Mesodermal cell (in vitro differentiated cells): ENCODE results near the gene TMEM134.
"Not testable (repeated sequence)": the region's sequence is repeated elsewhere in the genome, so short reads cannot be mapped to it uniquely, and the experiment has no call there.

ENCODE experiments used
- H3K27ac ChIP-seq: 2 replicates; pipeline ENCODE4 v1.7.0; 2013; ENCODE audit warnings: mild to moderate bottlenecking, low read depth, low read length, moderate library complexity; ENCODE audit not compliant: severe bottlenecking
- H3K36me3 ChIP-seq: 2 replicates; pipeline ENCODE4 v1.7.1; 2013; ENCODE audit warnings: mild to moderate bottlenecking, low read length, moderate library complexity; ENCODE audit not compliant: control insufficient read depth, insufficient read depth
- H3K4me1 ChIP-seq: one replicate; pipeline ENCODE4 v1.7.1; 2013; ENCODE audit warnings: mild to moderate bottlenecking, low read length; ENCODE audit not compliant: insufficient read depth, control insufficient read depth, poor library complexity, severe bottlenecking
- H3K4me3 ChIP-seq: 2 replicates; pipeline ENCODE4 v1.7.0; 2013; ENCODE audit warnings: low read length, control low read depth, mild to moderate bottlenecking; ENCODE audit not compliant: insufficient read depth, poor library complexity, severe bottlenecking; ENCODE audit errors: extremely low read depth
- H3K9me3 ChIP-seq: 2 replicates; pipeline ENCODE4 v1.7.1; 2013; ENCODE audit warnings: mild to moderate bottlenecking, low read length, moderate library complexity; ENCODE audit not compliant: control insufficient read depth
- WGBS, 2 experiments: methylation state at CpG; one replicate each; pipeline ENCODE4 v1.1.5; 2013; ENCODE audit warnings: missing lambda C conversion rate in 2 of 2; ENCODE audit not compliant: insufficient coverage in 2 of 2; 5-methylcytosine and 5-hydroxymethylcytosine counted together

Gene TMEM134

DNA sequence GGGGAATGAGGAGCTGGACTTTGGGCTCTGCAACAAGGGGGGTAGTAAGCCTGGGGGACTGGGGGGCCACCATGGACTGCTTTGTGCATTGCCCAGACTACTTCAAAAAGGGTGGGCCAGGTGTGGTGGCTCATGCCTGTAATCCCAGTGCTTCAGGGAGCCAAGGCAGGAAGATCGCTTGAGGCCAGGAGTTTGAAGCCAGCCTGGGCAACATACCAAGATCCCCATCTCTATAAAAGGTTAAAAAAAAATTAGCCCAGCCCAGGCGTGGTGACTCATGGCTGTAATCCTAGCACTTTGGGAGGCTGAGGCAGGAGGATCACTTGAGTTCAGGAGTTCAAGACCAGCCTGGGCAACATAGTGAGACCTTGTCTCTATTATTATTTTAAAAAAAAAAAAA, 3.5 kb downstream of the TMEM134 start:
- 93% methylated on average over 2 of the region's 2 CpGs; no CpG with 5 or more reads in 1 of the 2 experiments for WGBS, 2 experiments
- H3K9me3 ChIP-seq, H3K27ac ChIP-seq, H3K36me3 ChIP-seq, H3K4me3 ChIP-seq: not testable (repeated sequence)
- peaks cover 13% of the 10 kb centered on the region for H3K4me1 ChIP-seq

DNA sequence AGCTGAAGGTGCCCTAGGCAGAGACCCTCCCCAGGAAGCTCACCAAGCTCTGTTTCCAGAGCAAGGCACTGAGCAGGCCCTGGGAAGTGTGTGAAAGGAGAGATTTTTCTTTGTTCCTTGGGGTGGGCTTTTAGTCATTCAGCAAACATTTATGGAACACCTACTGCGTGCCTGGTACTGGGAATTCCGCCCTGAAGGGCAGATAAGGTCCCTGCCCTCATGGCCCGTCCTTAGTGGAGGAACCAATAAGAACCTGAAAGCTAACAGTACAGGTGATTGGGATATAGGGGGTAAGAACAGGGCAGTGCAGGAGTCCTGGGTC, 3.9 kb downstream of the TMEM134 start:
- Histone ChIP-seq H3K4me1 (peaks cover 13% of the 10 kb centered on the region), H3K36me3 (no peaks in the 10 kb centered on the region), H3K27ac (peak overlapping the region; percentile 39), H3K9me3 (no peaks in the 10 kb centered on the region), H3K4me3 (peak overlapping the region; percentile 52)
- WGBS, 2 experiments = 73 to 89% methylated on average over 3 of the region's 3 CpGs

DNA sequence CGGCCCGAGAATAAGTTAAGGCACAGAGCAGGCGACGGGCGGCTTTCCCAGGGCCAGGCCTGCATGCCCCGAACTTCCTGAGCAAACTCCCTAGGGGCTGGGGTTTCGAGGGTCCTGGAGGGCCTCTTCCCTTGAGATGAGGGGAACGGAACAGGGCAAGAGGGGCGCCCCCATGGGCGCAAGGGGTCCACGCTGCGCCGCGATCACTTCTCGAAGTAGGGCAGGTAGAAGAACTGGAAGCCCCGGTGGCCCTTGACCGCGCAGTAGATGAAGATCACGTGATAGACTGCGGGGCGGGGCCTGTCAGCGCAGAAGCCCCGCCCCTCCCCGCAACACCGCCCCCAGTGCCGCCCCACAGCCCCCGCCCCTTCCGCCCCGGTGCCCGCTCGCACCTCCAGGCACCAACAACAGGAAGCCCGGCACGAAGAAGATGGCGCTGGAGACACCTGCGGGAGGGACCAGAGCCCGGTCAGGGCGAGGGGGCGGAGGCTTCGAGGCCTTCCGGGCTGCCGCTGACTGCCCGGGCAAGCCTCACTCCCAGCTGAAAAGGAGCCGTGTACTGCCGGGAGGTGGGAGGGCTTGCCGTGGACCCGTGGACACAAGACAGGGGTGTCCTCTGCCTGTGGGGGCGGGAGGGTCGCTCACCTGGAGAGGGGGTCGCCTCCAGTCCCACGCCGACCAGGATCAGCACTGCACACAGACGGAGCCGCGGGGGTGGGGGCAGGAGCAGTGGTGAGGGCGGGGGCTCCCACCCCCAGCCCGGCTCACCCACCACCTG, 4.5 kb downstream of the TMEM134 start:
- Histone ChIP-seq H3K4me3 (peak overlapping the region; percentile 52), H3K4me1 (peaks cover 13% of the 10 kb centered on the region), H3K36me3 (no peaks in the 10 kb centered on the region), H3K27ac (peak overlapping the region; percentile 39), H3K9me3 (no peaks in the 10 kb centered on the region)
- WGBS, 2 experiments = 24 to 27% methylated on average over 35 to 38 of the region's 56 CpGs

DNA sequence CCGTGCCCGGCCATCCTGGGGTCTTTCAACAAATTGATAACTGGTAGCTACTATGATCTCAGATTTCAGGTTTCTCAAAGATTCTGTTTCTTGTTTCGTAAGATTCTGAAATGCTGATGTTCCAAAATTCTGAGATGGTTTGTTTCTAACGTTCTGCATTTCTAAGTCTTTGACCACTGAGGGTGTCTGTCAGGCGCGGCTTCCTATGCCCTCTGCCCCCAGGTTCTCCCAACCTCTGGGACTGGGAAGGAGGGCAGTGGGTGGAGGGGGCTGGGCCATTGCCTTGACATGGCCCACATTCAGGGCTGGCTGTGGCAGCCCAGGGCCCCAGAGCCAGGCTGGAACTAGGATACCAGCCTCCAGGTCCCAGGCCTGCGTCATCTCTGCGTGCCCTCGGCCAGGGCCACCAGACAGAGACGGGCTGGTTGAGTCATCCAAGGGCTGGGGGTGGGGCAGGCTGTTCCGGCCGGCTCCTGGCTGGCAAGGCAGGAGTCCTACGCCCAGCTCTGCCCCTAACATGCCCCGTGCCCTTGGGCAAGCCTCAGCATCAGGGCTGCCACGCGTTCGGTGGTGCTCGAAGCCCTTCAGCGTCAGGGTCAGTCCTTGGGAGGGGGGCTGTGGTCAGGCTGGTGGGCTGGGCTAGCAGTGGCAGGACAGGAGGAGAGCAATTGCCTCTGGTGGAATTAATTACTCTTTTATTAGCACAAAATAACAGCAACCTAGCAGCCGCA, 5.2 kb downstream of the TMEM134 start:
- peak overlapping the region; percentile 52 for H3K4me3 ChIP-seq
- WGBS, 2 experiments = 89 to 90% methylated on average over 10 to 18 of the region's 20 CpGs
- H3K27ac ChIP-seq = no peak overlapping the region
- H3K36me3 ChIP-seq = no peaks in the 10 kb centered on the region
- peaks cover 13% of the 10 kb centered on the region for H3K4me1 ChIP-seq
- H3K9me3 ChIP-seq = no peaks in the 10 kb centered on the region

DNA sequence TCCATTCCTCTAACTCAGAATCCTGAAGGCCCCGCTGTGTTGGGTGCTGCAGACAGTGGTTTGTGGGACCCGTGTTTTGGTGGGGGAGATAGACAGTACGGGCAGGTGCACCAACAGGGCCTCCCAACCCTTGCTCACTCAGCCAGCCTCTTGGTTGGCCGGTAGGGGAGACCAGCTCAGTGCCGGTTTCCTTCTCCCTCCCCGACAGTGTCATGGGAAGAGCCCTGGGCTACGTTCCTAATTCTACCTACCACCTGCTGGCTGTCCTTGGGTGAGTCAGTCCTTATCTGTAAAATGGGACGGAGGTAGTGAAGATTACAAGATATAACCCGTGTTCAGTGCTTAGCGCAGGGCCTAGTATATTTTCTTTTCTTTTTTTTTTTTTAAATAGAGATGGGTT, 5.9 kb downstream of the TMEM134 start:
- Histone ChIP-seq H3K4me1 (peaks cover 10% of the 10 kb centered on the region), H3K4me3 (no peak overlapping the region), H3K27ac (no peak overlapping the region), H3K36me3 (no peaks in the 10 kb centered on the region), H3K9me3 (no peaks in the 10 kb centered on the region)
- 96 to 97% methylated on average over 7 to 8 of the region's 10 CpGs for WGBS, 2 experiments

DNA sequence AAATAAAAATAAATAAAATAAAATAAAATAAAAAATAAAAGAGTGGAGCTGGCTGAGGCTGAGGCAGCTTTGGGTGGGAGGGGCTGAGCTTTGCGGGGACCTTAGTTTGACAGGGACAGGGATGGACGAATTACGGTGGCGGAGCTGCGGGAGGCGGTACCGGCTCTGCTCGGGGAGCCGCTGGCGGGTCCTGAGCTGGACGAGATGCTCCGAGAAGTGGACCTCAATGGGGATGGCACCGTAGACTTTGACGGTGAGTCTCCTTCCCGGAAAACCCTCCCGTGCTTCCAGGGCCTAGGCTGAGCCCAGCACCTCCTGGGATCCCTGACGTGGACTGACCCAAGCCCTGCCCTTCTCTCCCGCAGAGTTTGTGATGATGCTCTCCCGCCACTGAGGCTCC, 10.8 kb downstream of the TMEM134 start:
- 92 to 95% methylated on average over 17 to 19 of the region's 19 CpGs for WGBS, 2 experiments

DNA sequence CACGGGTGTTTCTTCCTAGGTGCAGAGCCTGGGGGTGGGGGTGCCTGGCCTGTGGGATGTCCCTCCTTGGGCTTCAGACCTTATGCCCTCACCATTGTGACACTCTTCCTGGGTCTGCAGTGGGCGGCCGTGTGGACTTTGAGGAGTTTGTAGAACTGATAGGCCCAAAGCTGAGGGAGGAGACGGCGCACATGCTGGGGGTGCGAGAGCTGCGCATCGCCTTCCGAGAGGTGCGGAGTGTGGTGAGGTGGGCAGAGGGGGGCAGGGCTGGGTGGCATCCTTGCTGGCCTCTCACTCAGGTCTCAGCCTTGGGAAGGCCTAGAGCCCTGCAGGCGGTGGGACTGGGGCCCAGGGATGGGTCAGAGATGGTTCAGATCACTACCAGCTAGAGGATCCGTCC, 11.6 kb downstream of the TMEM134 start:
- Histone ChIP-seq H3K36me3 (no peaks in the 10 kb centered on the region), H3K4me1 (no peaks in the 10 kb centered on the region), H3K4me3 (no peak overlapping the region), H3K9me3 (no peaks in the 10 kb centered on the region), H3K27ac (no peak overlapping the region)
- 93 to 96% methylated on average over 11 to 12 of the region's 12 CpGs for WGBS, 2 experiments

More for the DNA sequence above, 10.8 kb downstream of the TMEM134 start:
- no peaks in the 10 kb centered on the region for H3K9me3 ChIP-seq
- H3K27ac ChIP-seq = no peak overlapping the region
- no peak overlapping the region for H3K4me3 ChIP-seq
- H3K36me3 ChIP-seq = no peaks in the 10 kb centered on the region
- no peaks in the 10 kb centered on the region for H3K4me1 ChIP-seq

DNA sequence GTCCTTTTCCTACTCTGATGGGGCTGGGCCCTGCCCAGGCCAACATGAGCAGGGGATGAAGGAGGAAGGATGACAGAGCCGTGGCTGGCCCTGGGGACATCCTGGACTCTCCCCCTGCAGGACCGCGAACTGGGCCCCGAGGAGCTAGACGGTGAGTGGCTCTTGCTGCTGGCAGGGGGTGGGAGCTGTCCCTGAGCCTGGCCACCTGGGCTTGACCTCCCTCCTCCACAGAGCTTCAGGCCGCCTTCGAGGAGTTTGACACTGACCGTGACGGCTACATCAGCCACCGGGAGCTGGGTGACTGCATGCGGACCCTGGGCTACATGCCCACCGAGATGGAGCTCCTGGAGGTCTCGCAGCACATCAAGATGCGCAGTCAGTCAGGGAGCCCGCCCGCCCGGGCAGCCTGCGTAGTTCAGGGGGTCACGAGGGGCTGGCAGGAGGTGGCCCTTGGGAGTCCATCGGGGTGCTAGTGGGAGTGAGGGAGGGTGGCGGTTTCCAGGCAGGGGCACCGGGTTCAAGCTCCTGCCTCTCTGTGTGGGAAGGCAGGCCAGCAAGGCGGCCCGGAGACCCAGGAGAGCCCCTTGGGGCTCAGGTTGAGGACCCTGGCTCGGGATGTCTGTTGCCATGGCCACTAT, 12.9 kb downstream of the TMEM134 start:
- Histone ChIP-seq H3K4me1 (no peaks in the 10 kb centered on the region), H3K9me3 (no peaks in the 10 kb centered on the region), H3K4me3 (no peak overlapping the region), H3K27ac (no peak overlapping the region), H3K36me3 (no peaks in the 10 kb centered on the region)
- 89 to 92% methylated on average over 19 to 24 of the region's 25 CpGs for WGBS, 2 experiments

DNA sequence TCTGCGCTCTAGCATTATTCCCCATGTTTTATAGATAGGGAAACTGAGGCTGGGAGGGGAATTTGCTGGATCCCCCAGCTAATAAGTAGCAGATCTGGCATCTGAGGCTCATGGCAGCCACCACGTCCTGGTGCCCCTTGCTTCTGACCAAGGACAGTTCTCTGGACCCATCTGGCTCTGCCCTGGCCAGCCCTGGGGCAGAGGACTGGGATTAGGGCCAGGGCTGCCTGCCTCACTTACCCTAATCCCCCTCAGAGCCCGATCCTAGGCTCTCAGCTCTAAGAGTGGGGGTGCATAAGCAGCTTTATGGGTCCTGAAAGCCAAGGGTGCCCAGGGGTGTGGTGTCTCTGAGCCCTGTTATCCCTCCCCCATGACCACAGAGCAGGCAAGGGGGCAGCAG, 14.0 kb downstream of the TMEM134 start, which contains the start of gene CABP4:
CABP4 (plus strand) TSS at position 301 of the 400 bp plus-strand sequence; CDS start at position 371, 70 bp downstream.
- H3K27ac ChIP-seq = no peak within 1 kb of the TSS
- H3K4me1 ChIP-seq = no peaks in the 10 kb centered on the region
- H3K9me3 ChIP-seq = no peaks in the 10 kb centered on the region
- no peaks in the 10 kb centered on the region for H3K36me3 ChIP-seq
- 80 to 100% methylated on average over 1 to 2 of the region's 3 CpGs for WGBS, 2 experiments
- no peak within 1 kb of the TSS for H3K4me3 ChIP-seq

DNA sequence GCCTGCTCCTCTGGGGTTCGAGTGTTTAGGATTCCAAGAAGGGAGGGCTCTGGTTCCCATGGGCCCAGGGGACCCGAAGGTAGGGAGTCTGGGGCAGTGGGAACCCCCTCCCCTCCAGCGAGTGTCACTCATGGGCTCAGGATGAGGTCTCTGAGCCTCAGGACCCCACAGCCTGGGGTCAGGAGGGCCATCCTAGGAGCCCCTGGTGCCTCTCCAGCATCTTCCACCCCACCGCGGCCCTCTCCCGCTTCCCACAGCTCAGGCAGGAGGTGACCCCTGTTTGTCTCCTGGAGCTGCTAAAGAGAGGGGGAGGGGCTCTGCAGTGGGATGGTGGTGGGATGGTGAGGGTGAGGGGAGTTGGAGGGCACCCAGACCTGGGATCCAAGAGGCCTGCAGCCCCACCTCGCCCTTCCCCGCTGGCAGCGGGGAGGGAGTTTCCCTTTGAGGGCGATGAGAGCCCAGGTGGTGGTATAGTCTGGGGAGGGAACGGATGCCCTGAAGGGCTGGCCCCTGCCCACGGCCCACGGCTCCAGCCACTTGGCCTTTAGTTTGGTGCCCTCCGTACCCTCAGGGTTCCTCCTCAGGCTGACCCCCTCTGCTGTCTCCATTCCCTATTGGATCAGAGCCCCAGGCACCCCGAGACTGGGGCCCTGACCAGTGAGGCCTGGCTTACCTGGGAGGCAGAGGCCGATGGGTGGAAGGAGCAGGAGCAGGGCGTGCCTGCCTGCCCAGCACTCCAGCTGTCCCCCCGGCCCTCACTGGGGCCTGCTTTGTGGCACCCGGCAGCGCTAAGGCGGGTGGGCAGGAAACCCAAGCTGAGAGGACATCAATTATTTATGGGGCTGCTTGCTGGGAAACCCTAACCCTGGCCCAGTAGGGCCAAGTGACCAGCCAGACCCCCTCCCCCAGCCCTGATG, 15.0 kb downstream of the TMEM134 start:
- no peak overlapping the region for H3K27ac ChIP-seq
- H3K4me1 ChIP-seq = no peaks in the 10 kb centered on the region
- WGBS, 2 experiments = 94 to 99% methylated on average over 15 to 16 of the region's 21 CpGs
- no peak overlapping the region for H3K4me3 ChIP-seq
- no peaks in the 10 kb centered on the region for H3K9me3 ChIP-seq
- no peaks in the 10 kb centered on the region for H3K36me3 ChIP-seq
